CD4-positive, alpha-beta T cell treated with Interferon alpha-2 for 1 hour (primary cell): ENCODE data around the gene C19orf12.

ENCODE experiments used
- DNase-seq, 2 donors: peaks; one replicate each; pipeline ENCODE4 v3.0.0-alpha.2; 2020 to 2022

Gene C19orf12

GRCh38 chr19:29662278-29662603 lies 52.8 kb downstream of the C19orf12 start:
- DNase-seq, result no peak

- no peak for DNase-seq
Measured at GRCh38 chr19:29660835-29661234, 54.2 kb downstream of the C19orf12 start.

- no peak for DNase-seq
Measured at GRCh38 chr19:29658221-29658991, 56.7 kb downstream of the C19orf12 start.

- DNase-seq, result no peak
Measured at GRCh38 chr19:29655648-29656335, 59.3 kb downstream of the C19orf12 start.

- no peak for DNase-seq
Measured at GRCh38 chr19:29653398-29653797, 61.7 kb downstream of the C19orf12 start.

GRCh38 chr19:29651622-29652394 lies 63.3 kb downstream of the C19orf12 start:
- no peak for DNase-seq

- no peak for DNase-seq
Measured at GRCh38 chr19:29650772-29651387, 64.2 kb downstream of the C19orf12 start.
